Lower lobe of right lung (tissue), 2 donors: ENCODE measurements around the gene CBR1. TPM values are rescaled to one million over a fixed set of nuclear protein-coding genes. Genes with fewer than 3 reads are reported as not detected.

Source experiments
- ATAC-seq, 2 donors: fragments of 200-7000 bp; cut with Tn5 transposase; one replicate each; pipeline ENCODE4 v1.9.1; 2020 to 2022; ENCODE audit warnings: mild to moderate bottlenecking in 2 of 2, moderate library complexity in 2 of 2
- DNase-seq: peaks from one replicate; pipeline ENCODE4 v3.0.0-alpha.2; 2020
- H3K27ac ChIP-seq: fragments of 200-600 bp; one replicate; pipeline ENCODE4 v1.8.0; 2022
- H3K27me3 ChIP-seq: fragments of 200-600 bp; one replicate; pipeline ENCODE4 v1.8.0; 2022; ENCODE audit warnings: low read depth
- H3K36me3 ChIP-seq: fragments of 200-600 bp; one replicate; pipeline ENCODE4 v1.8.0; 2022; ENCODE audit warnings: mild to moderate bottlenecking
- H3K4me1 ChIP-seq: fragments of 200-600 bp; one replicate; pipeline ENCODE4 v1.8.0; 2022
- H3K4me3 ChIP-seq: fragments of 200-600 bp; one replicate; pipeline ENCODE4 v1.8.0; 2022; ENCODE audit warnings: mild to moderate bottlenecking
- H3K9me3 ChIP-seq: fragments of 200-600 bp; one replicate; pipeline ENCODE4 v1.8.0; 2022
- CTCF ChIP-seq: fragments of 200-600 bp; IDR thresholded peaks from one replicate; pipeline ENCODE4 v1.8.0; 2022; ENCODE audit warnings: antibody characterized with exemption, mild to moderate bottlenecking
- intact Hi-C: fragments of 100-400 bp; cut with DNase I; formaldehyde crosslinking; loops from one replicate; pipeline ENCODE4 v1.11.0; 2022
- total RNA-seq: library from RNA; stranded (reverse); fragmentation: NEBNext Ultra II Directional; extraction: Animal tissue kit (Norgen Biotek cat#: 25700); gene quantifications from one replicate; pipeline ENCODE4 v1.2.1, GENCODE V29; 2021
- donor health status: DM: no; HTN: yes; CAD: no; lungs with severe emphysema.

The CBR1 gene
- total RNA-seq, 1 donor from 2014 or later: 72.9 TPM

GRCh38 chr21:36076878-36077655 lies 7.2 kb downstream of the CBR1 start:
- H3K27me3 ChIP-seq: no peaks in the 10 kb centered on the region
- peaks cover 29% of the 10 kb centered on the region for H3K4me1 ChIP-seq
- intact Hi-C loops: no loop called here
- peaks cover 13% of the 10 kb centered on the region for H3K36me3 ChIP-seq
- ATAC-seq: peak; percentile 40 to 74
- no peak overlapping the region for H3K4me3 ChIP-seq
- no peak for DNase-seq
- TF ChIP-seq CTCF: no peak
- H3K9me3 ChIP-seq: no peaks in the 10 kb centered on the region
- H3K27ac ChIP-seq: peak overlapping the region; percentile 21

- peaks cover 6% of the 10 kb centered on the region for H3K36me3 ChIP-seq
- intact Hi-C loops: no loop called here
- ATAC-seq (peak in 1 of 2 donors; percentile 39), DNase-seq (no peak)
- H3K9me3 ChIP-seq: no peaks in the 10 kb centered on the region
- H3K27me3 ChIP-seq: no peaks in the 10 kb centered on the region
- H3K4me1 ChIP-seq: peaks cover 22% of the 10 kb centered on the region
- no peak overlapping the region for H3K4me3 ChIP-seq
- TF ChIP-seq CTCF: no peak
- H3K27ac ChIP-seq: peak overlapping the region; percentile 4
Observed at GRCh38 chr21:36077758-36078157, 7.9 kb downstream of the CBR1 start.

- no peak overlapping the region for H3K4me3 ChIP-seq
- no peaks in the 10 kb centered on the region for H3K27me3 ChIP-seq
- TF ChIP-seq CTCF: no peak
- peaks cover 15% of the 10 kb centered on the region for H3K4me1 ChIP-seq
- ATAC-seq (peak; percentile 70 to 71), DNase-seq (peak; percentile 63)
- no peak overlapping the region for H3K27ac ChIP-seq
- intact Hi-C loops: no loop called here
- H3K9me3 ChIP-seq: no peaks in the 10 kb centered on the region
- no peaks in the 10 kb centered on the region for H3K36me3 ChIP-seq
Observed at GRCh38 chr21:36079010-36079649, 9.3 kb downstream of the CBR1 start.

GRCh38 chr21:36079671-36080070 lies 9.8 kb downstream of the CBR1 start:
- Histone ChIP-seq H3K27me3 (no peaks in the 10 kb centered on the region), H3K4me1 (peaks cover 15% of the 10 kb centered on the region), H3K27ac (no peak overlapping the region), H3K36me3 (no peaks in the 10 kb centered on the region), H3K9me3 (no peaks in the 10 kb centered on the region), H3K4me3 (no peak overlapping the region)
- DNase-seq (no peak), ATAC-seq (no peak)
- intact Hi-C loops: no loop called here
- no peak for TF ChIP-seq CTCF

- Histone ChIP-seq H3K27ac (no peak overlapping the region), H3K36me3 (no peaks in the 10 kb centered on the region), H3K4me3 (no peak overlapping the region), H3K27me3 (no peaks in the 10 kb centered on the region), H3K9me3 (no peaks in the 10 kb centered on the region), H3K4me1 (peaks cover 15% of the 10 kb centered on the region)
- DNase-seq: no peak
- no peak for TF ChIP-seq CTCF
- intact Hi-C loops: no loop called here
- no peak for ATAC-seq
Observed at GRCh38 chr21:36080386-36080785, 10.6 kb downstream of the CBR1 start.
